ENCODE measurements around the gene SLC37A3.
"Not testable (repeated sequence)": the region's sequence is repeated elsewhere in the genome, so short reads cannot be mapped to it uniquely, and the experiment has no call there.

Gene SLC37A3

GRCh38 chr7:140347218-140347617, 51.1 kb downstream of the SLC37A3 start:
- DNase-seq (ENCODE audit: low read depth in 2 of 2), result no peak

GRCh38 chr7:140345426-140345825, 52.9 kb downstream of the SLC37A3 start:
- DNase-seq (ENCODE audit: low read depth in 2 of 2), result no peak

DNA sequence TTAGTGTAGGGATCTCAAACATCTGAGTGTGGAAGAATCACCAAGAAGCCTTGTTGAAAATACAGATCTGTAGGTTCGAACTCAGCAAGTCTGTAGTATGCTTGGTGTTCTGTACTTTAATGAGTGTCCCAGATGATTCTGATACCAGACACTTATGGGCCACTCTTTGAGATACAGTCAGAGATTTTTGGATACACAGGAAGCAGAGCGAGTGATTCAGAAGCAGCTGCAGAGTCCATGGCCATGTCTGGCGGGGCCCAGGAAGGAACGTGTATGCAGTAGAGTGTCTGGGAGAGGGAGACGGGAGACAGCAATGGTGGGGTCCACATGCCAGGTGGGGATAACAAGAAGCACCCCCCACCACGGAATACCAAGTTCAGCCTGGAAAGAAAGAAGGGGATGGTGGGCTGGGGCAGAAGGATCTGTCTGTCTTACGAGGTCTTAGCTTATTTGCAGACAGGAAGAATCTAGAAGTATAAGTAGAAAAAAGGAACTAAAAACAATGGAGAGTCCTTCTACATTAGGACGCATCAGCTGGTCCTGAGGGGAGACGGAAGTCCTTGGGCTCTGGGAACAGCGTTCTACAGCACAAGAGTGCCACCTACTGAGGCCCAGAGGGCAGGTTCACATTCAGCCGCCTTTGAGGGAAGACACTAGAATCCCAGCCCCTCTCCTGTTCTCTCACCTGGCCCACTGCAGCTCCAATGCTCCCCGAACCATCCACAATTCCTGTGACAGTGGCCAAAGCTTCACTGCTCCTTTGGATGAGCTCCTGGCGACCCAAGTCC, 55.4 kb downstream of the SLC37A3 start:
- no peak for DNase-seq (ENCODE audit: low read depth in 2 of 2)

- not testable (repeated sequence) for DNase-seq (ENCODE audit: low read depth in 2 of 2)
These were observed 59.4 kb downstream of the SLC37A3 start for GRCh38 chr7:140338959-140339358.

- DNase-seq (ENCODE audit: low read depth in 2 of 2), result no peak
These were observed 63.8 kb downstream of the SLC37A3 start for GRCh38 chr7:140334341-140335057.

GRCh38 chr7:140333686-140334085, 64.6 kb downstream of the SLC37A3 start:
- no peak for DNase-seq (ENCODE audit: low read depth in 2 of 2)

DNA sequence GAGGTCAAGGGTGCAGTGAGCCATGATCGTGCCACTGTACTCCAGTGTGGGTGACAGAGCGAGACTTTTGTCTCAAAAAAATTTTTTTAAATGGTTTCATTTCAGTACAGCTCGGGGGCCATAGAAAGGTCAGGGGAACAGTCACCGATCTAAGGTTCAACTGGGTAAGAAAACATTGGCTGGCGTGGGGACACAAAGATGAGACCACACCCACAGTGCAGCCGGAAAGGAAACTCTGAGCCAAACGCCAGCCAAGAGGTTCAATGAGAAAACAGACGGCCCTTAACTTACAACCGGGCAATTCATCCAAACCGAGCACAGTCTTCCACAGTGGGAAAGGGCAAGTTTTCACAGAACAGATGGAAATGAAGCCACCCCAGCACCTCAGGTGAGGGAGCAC, 65.1 kb downstream of the SLC37A3 start:
- DNase-seq (ENCODE audit: low read depth in 2 of 2), result no peak

DNA sequence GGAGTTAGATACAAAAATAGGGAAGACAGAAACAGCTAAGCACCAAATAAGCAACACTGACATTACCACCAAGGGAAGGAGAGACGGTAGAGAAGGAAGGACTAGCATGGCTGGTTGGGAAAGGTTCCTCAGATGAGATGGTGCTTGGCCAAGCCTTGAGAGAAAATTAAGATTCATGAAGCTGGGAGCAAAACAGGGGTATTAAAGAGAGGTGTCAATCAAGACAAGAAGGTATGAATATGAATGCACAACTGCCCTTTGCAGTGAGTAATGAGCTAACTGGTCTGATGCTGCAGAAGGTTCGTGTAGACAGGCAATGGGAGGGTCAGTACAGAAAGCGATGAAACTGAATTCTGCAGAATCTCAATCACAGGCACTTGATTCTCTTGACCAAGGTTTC, 67.7 kb downstream of the SLC37A3 start:
- DNase-seq (ENCODE audit: low read depth in 2 of 2), result no peak

DNA sequence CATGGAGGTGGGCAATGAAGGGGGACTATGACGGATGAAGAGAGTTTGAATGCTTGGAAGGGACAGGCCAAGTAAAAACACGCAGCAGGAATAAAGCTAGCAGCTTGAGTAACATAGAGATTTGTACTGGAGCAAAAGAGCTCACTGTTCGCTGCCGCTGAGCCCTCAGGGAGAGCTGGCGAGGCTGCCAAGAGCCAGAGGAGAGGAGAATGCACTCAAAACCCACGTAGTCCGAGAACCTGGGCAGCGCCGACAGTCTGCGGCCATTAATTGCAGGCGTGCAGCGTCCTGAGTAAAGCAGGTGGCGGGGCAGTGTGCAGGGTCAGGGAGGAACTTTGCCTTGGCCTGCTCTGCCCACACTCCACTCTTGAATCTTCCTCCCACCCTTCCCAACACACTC, 68.2 kb downstream of the SLC37A3 start:
- DNase-seq (ENCODE audit: low read depth in 2 of 2), result no peak

DNA sequence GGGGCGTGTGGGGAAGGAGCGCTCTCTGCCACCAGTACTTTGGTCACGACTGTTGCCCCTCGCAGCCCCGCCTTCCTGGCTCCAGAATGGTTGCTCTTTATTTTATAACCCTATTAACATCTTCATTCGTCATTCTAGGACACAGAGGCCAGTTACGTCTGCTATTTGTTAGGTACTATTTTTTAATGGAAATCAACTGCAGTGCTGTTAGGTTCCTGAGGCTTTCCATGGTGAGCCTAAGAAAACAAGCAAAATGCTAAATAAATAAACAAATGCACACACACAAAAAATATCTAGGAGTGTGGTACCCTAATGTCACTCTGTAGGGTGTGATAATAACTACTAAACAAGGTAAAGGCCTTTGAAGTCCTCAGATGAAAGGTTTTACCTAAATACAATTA, 71.1 kb downstream of the SLC37A3 start:
- DNase-seq (ENCODE audit: low read depth in 2 of 2), result no peak

DNA sequence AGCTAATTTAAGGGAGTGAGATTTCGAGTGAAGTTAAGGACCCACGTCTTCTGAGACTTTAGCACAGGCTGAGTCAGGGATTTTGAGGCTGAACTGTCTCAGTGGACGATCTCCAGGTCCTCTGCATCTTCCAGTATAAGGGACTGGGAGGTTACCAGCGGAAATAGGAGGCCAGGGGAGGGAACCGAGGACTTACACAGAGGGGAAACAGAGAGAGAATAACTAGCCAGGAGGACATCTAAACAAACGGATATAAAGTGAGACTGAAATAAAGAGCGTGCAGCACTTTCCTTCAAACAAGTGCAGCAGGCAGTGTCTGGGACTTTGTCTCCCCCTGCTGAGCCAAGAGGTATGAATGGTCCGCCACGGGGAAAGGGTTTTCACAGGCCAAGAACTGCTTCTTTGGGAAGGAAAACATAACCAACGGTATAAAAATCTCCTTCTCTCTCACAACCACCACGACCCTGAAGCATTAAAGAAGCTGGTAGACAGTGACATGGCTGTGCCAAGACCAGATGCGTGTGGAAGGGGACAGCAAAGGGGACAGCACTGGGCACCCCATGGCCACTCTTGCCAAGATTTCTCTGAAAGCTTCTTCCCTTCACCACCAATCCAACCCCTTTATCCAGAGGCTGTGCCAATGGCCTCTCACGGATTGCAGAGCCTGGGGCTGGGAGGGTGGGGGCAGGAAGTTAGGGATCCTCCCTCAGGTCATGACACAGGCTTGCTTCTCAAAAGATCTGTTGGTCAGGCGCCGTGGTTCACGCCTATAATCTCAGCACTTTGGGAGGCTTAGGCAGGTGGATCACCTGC, 72.0 kb downstream of the SLC37A3 start:
- peak in 1 of 2 experiments; percentile 29 for DNase-seq (ENCODE audit: low read depth in 2 of 2)

DNA sequence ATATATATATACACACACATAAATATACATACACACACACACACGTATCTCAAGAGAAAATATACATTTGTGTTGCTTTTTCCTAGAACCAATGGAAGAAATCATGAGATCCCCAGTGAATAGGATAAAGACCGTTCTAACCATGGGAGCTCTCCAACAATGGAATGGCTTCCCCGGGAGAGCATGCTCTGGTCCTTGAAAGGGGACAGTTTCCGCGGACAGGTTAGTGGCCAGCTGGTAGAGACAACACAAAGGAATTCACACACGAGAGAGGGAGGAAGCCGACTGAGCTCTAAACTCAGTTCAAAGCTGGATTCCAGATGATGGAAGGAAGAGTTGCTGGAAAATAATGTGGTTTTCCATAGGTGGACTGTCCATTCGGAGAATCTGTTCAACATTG, 72.7 kb downstream of the SLC37A3 start:
- no peak for DNase-seq (ENCODE audit: low read depth in 2 of 2)

- DNase-seq (ENCODE audit: low read depth in 2 of 2), result no peak
These were observed 73.6 kb downstream of the SLC37A3 start for GRCh38 chr7:140324714-140325113.

DNA sequence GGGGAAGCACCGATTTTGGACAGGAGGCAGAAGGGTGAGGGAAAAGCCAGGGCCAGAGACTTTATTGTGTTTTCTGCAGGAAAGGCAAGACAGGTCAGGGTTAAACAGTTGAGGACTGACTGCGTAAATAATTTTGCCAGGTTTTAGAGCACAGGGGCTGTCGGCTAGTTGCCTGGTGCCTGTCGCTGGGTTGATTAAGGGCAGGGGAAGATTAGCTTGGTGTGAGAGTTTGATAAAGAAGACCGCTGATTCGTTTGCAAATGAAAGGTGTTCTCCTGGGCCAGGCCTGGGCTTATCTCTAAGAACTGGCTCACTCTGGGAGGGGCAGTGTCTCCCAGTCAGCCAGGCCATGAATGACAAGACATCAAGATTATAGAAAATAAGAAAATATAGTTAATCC, 75.6 kb downstream of the SLC37A3 start:
- DNase-seq (ENCODE audit: low read depth in 2 of 2), result no peak

- DNase-seq (ENCODE audit: low read depth in 2 of 2), result not testable (repeated sequence)
These were observed 78.3 kb downstream of the SLC37A3 start for GRCh38 chr7:140320078-140320477.

DNA sequence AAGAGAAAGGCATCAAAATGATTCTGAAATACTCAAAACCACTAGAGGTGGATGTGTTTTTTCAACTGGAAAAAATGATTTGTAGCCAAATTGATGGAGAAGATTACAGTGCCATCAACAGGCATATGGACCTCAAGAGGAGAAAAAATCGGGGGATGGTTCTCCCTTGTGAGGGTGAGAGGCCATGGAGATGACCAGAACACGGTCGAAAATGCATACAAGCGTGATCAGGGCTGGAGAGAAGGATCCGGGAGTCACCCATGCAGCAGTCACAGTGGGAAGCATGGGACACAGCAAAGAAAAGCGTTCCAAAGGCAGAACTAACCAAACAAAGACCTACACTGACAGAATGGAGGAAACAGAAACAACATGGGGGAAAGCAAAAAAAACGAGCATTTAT, 80.3 kb downstream of the SLC37A3 start:
- DNase-seq (ENCODE audit: low read depth in 2 of 2), result no peak

DNA sequence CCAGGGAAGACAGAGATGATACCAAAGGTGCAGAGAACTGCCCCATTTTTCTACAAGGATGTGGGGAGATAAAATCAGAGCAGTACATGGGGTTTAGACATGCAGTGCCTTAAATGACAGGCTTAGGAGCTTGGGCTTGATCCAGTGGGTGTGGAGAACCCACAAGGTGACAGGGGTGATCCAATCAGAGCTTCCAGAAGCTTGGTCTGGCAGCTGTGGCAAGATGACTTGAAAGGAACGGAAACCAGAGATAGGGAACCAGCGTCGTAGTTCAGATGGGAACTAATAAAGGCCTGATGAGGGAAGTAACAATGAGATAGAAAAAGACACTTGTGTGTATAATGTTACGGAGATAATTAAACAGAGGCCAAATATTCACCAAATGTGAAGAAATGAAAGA, 80.7 kb downstream of the SLC37A3 start:
- no peak for DNase-seq (ENCODE audit: low read depth in 2 of 2)

DNA sequence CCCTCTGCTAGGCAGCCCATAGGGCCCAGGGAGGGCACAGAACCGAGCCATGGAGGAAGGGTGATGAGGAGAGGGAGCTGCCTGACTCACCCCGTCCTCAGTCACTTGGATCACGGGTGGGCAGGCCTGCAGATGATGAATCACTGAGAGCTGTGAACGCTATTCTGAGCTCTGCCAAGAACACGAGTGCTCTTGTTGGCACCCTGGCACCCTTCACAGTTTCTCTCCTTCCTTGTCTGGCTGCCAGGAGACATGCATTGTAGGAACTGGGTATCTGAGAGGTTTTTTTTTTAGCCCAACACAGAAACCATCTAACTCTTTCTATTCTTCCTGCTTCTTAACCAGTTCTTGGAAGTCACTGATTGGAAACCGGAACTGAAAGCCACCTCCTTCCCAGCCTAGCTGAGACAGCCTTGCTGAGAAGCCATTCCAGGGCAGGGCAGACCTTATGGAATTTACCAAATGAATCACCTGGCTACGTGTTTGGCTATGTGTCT, 82.1 kb downstream of the SLC37A3 start:
- DNase-seq (ENCODE audit: low read depth in 2 of 2), result no peak

GRCh38 chr7:140315498-140316164, 82.7 kb downstream of the SLC37A3 start:
- no peak for DNase-seq (ENCODE audit: low read depth in 2 of 2)

DNA sequence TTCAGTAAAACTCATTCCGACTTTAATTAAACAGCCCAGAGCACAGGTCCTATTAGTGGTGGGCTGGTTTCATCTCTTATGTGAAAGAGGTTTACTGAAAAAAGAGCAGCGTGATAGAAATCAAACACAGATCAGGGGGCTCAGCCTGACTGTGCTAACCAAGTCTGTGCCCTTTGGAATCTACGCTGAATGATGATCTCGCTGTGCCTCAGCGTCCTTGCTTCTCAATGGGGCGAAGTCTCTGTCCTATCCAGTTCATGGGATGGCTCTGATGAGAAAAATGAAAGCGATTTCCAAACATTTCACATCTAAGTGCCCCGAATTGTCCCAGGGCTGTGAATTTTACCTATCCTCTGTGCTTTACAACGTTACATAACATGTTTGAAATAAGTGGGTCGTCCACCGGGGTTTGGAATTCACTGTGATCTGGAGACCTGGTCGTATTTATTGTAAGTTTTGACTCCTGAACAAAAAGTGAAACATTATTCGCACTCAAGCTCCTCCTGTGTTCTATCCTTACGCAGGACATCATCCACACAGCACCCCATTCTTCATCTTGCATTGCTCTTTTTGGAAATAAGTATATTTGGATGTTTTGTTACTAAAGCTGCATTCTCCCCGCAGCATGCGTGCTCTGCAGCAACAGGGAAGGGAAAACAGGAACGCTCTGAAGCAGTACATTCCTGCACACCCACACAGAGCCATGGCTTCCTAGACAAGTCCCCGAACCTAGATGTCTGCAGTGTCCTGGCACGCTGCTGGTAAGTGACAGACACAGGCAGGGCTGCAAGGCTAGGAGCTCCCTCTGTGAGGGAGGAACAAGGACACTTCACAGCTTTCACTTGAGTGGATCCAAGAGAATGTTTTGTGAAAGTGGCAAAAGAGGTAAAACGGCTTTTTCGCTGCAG, 83.5 kb downstream of the SLC37A3 start:
- no peak for DNase-seq (ENCODE audit: low read depth in 2 of 2)

Data from stimulated activated CD4-positive, alpha-beta T cell treated with anti-CD3 and anti-CD28 coated beads, Interleukin-12 subunit alpha, Interleukin-12 subunit beta, amount 100 ng/mL, for 24 hours (primary cell).